PFSK-1 (cell line): ENCODE data around the gene MRPL36.

Experiments
- FOXP2 ChIP-seq: optimal IDR thresholded peaks from 2 replicates; pipeline ENCODE3; 2011; ENCODE audit warnings: borderline replicate concordance, control low read depth, inconsistent platforms; ENCODE audit not compliant: insufficient read depth; ENCODE audit errors: extremely low read length, extremely low read depth
- POLR2AphosphoS5 ChIP-seq: IDR thresholded peaks from 2 replicates; pipeline ENCODE4 v1.6.1; 2012; ENCODE audit warnings: low read depth, mild to moderate bottlenecking, control low read depth, low read length, moderate library complexity
- SIN3A ChIP-seq: IDR thresholded peaks from 2 replicates; pipeline ENCODE4 v1.6.1; 2012; ENCODE audit warnings: mild to moderate bottlenecking, low read length, moderate library complexity, borderline replicate concordance; ENCODE audit not compliant: insufficient read depth
- TAF1 ChIP-seq: IDR thresholded peaks from 2 replicates; pipeline ENCODE4 v1.6.1; 2012; ENCODE audit warnings: low read length, control low read depth, borderline replicate concordance; ENCODE audit not compliant: insufficient read depth
- TF ChIP-seq, protein P1 (sequence below), 2 experiments: IDR thresholded peaks; 2 replicates each; pipeline versions ENCODE4 v1.6.1 to v1.8.0; 2011 to 2012; ENCODE audit warnings: low read depth in 2 of 2, low read length in 2 of 2, control low read depth in 1 of 2, inconsistent platforms in 1 of 2, mild to moderate bottlenecking in 1 of 2, moderate library complexity in 1 of 2; ENCODE audit not compliant: insufficient read depth in 1 of 2

The MRPL36 gene

DNA sequence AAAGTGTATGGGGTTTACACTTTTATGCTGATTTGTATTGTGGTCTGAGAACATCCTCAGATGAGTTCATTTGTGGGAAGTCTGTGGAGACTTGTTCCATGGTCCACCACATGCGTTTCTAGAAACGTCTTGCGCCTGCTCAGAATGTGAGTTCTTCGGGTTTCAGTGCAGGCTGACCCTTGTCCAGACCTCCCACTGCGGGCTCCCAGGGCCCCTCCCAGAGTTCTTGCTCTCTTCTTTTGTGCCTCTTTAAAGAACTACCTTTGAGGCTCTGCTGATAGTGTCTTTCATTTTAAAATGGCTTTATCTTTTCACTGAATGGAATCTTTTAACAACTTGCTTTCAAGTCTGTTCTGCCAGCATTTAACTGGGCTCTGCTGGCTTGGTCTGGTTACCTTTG is 19.1 kb upstream of the MRPL36 start:
- no peak for TF ChIP-seq SIN3A
- no peak for TF ChIP-seq TAF1
- no peak for TF ChIP-seq POLR2AphosphoS5
- TF ChIP-seq FOXP2: no peak

DNA sequence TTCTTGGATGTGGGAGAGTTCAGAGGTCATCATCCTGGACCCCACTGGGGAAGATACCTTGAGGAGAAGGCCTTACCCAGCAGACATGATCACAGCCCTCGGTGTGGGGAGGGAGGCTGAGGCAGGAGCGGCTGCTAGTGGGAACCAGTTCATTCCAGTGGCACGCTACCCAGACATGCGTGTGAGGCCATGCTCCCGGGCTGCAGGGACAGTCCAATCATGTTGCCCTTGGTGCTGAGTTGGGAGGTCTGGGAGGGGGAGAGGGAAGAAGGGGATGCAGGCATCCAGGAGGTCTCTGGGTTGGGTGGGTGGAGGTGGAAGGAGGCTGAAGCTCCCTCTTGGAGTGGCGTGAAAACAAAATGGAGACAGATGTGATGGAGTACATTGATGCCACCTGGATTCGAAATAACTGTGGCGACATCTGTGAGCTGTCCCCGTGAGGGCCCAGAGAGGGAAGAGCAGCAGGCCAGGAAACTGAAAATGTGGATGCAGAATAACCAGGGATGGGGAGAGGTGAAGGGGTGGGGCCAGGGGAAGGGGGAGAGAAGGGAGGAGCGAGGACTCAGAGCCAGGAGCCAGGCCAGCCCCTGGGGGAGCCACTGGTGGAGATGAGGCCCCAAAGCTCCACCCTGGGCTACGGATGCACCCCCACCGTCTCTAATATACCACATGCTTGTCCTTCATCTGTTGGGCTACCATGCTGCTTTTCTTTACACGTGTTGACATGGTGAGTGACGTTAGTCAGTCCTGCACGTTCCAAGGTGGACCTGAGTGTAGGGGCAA is 17.8 kb upstream of the MRPL36 start:
- TF ChIP-seq POLR2AphosphoS5 (no peak), SIN3A (no peak), TAF1 (no peak), FOXP2 (no peak)
- TF ChIP-seq, protein P1, sequence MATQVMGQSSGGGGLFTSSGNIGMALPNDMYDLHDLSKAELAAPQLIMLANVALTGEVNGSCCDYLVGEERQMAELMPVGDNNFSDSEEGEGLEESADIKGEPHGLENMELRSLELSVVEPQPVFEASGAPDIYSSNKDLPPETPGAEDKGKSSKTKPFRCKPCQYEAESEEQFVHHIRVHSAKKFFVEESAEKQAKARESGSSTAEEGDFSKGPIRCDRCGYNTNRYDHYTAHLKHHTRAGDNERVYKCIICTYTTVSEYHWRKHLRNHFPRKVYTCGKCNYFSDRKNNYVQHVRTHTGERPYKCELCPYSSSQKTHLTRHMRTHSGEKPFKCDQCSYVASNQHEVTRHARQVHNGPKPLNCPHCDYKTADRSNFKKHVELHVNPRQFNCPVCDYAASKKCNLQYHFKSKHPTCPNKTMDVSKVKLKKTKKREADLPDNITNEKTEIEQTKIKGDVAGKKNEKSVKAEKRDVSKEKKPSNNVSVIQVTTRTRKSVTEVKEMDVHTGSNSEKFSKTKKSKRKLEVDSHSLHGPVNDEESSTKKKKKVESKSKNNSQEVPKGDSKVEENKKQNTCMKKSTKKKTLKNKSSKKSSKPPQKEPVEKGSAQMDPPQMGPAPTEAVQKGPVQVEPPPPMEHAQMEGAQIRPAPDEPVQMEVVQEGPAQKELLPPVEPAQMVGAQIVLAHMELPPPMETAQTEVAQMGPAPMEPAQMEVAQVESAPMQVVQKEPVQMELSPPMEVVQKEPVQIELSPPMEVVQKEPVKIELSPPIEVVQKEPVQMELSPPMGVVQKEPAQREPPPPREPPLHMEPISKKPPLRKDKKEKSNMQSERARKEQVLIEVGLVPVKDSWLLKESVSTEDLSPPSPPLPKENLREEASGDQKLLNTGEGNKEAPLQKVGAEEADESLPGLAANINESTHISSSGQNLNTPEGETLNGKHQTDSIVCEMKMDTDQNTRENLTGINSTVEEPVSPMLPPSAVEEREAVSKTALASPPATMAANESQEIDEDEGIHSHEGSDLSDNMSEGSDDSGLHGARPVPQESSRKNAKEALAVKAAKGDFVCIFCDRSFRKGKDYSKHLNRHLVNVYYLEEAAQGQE (IDR thresholded peaks at IDR 0.05; ENCODE audit: insufficient read depth in 1 of 2, low read depth in 2 of 2, low read length in 2 of 2): no peak

DNA sequence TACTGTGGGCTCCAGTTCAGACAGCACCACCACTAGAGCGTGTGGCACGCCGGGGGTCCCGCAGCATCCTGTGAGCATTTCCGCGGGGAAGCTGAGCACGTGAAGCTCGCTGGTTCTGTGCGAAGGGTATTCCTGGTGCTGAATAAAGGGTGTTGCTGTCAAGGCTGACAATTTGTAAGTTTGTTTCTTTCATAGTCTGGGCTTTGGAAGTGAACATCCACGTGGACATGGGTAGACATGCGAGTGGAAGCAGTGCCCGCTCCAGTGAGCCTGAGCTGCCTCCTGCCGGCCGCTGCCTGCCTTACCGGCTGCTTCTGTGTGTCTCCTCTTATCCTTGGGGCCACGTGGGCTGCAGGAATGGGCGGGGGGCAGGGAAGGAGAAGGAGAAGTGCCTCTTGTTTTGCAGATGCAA is 16.2 kb upstream of the MRPL36 start:
- TF ChIP-seq POLR2AphosphoS5 (no peak), FOXP2 (no peak), SIN3A (no peak), TAF1 (no peak)
- TF ChIP-seq, protein P1 (IDR thresholded peaks at IDR 0.05; ENCODE audit: insufficient read depth in 1 of 2, low read depth in 2 of 2, low read length in 2 of 2): no peak

DNA sequence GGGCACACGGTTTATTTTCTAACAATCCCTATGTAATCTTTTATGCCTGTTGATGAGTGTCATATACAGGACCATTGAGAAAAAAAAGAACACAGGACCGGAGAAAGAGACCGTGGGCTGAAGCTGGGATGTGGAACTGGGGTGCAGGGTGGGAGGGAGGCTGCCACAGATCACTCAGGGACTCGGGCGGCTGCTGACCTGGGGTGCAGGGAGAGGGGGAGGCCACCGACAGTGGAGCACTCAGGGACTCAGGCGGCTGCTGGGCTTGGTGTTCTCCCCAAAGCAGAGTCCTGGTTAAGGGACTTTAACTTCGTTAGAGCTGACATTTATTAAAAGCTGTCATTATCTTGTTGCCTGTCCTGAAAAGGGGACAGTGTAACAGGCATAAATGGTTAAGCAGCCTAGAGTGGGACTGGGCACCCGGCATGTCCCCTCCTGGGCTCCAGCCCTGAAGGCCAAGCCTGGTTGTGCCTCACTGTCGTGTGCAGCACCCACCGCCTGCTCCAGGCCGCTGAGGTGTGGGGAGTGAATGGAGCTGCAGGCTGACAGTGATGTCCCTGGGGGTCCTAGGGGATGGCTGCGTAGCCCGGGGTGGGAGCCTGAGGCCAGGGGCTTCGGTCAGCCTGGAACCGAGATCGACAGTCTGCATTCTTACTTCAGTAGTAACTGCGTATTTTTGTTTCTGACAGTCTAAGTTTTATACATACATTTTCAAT is 15.6 kb upstream of the MRPL36 start:
- TF ChIP-seq, protein P1 (IDR thresholded peaks at IDR 0.05; ENCODE audit: insufficient read depth in 1 of 2, low read depth in 2 of 2, low read length in 2 of 2): no peak
- no peak for TF ChIP-seq TAF1
- no peak for TF ChIP-seq SIN3A
- no peak for TF ChIP-seq FOXP2
- no peak for TF ChIP-seq POLR2AphosphoS5

DNA sequence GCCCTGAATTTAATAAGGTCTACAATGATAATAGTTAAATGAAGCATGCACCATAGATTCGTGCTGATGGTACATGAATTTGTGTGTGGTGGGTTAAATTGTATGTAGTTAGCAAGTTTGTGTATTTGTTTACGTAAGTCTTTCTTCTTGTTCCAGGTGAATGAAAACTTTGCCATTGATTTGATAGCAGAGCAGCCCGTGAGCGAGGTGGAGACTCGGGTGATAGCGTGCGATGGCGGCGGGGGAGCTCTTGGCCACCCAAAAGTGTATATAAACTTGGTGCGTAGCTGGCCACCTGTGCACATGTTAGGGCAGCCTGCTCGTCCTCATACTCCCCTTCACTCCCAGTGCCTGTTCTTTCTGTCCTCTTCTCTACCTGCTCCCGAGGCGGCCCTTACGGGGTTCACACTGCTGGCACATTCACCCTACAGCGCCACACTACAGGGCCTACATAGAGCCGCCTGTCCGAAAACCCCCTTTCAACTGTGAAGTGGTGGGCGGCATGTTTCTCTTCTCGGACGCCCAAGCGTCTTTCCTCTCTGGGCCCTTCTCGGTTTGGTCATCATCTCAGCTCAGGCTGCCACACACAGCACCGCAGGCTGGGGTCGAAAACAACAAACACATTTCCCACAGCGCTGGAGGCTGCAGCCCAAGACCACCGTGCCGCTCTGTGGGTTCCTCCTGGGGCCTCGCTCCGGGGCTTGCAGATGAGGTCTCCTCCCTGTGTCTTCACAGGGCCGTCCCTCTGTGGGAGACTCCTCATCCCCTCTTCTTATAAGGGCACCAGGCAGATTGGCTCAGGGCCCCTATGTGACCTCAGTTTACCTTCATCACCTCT is 14.8 kb upstream of the MRPL36 start:
- no peak for TF ChIP-seq TAF1
- no peak for TF ChIP-seq FOXP2
- TF ChIP-seq POLR2AphosphoS5: no peak
- no peak for TF ChIP-seq SIN3A
- TF ChIP-seq, protein P1 (IDR thresholded peaks at IDR 0.05; ENCODE audit: insufficient read depth in 1 of 2, low read depth in 2 of 2, low read length in 2 of 2): no peak
